Testis (tissue), 2 donors: ENCODE measurements around the gene GDI1.

ENCODE experiments used
- POLR2A ChIP-seq: fragments of 450-650 bp; IDR thresholded peaks from one replicate; pipeline ENCODE4 v1.6.1; 2017; ENCODE audit warnings: antibody characterized with exemption, mild to moderate bottlenecking, moderate library complexity
- TF ChIP-seq, protein P1 (sequence below), 3 experiments: fragments of 450-650 bp in 2 of 3; fragments of 200-600 bp in 1 of 3; sonication (generic) in 1 of 3; IDR thresholded peaks; one replicate each; pipeline ENCODE4 v1.5.1; 2016 to 2019; ENCODE audit warnings: antibody characterized with exemption in 3 of 3, mild to moderate bottlenecking in 2 of 3, moderate library complexity in 1 of 3

DNA sequence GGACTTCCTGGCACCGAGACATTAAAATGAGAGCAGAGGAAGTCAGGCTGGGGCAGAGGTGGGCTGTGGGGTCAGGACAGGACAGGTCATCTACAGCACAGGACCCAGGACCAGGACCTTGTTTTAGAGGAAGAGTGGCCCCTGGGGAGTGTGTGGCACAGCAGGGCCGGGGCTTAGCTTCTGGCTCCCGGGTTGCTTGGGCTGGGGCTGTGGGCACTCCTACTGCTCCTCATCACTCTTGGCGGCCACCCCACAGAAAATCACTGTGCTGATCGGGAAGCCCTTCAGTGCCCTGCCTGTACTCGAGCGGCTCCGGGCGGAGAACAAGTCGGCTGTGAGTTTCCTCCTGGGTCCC lies 16.6 kb upstream of the GDI1 start:
- TF ChIP-seq POLR2A: no peak
- TF ChIP-seq, protein P1, sequence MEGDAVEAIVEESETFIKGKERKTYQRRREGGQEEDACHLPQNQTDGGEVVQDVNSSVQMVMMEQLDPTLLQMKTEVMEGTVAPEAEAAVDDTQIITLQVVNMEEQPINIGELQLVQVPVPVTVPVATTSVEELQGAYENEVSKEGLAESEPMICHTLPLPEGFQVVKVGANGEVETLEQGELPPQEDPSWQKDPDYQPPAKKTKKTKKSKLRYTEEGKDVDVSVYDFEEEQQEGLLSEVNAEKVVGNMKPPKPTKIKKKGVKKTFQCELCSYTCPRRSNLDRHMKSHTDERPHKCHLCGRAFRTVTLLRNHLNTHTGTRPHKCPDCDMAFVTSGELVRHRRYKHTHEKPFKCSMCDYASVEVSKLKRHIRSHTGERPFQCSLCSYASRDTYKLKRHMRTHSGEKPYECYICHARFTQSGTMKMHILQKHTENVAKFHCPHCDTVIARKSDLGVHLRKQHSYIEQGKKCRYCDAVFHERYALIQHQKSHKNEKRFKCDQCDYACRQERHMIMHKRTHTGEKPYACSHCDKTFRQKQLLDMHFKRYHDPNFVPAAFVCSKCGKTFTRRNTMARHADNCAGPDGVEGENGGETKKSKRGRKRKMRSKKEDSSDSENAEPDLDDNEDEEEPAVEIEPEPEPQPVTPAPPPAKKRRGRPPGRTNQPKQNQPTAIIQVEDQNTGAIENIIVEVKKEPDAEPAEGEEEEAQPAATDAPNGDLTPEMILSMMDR (IDR thresholded peaks at IDR 0.05): no peak
